OCI-LY1 (cell line): ENCODE measurements around the gene SLC6A9.

Experiments used
- CTCF ChIP-seq: fragments of 200-600 bp; sonication (generic), shearing (Covaris generic); IDR thresholded peaks from 2 replicates; pipeline ENCODE4 v1.5.1; 2017; ENCODE audit warnings: mild to moderate bottlenecking, antibody characterized with exemption, low read length, moderate library complexity, mixed read lengths
- EZH2 ChIP-seq: fragments of 200-600 bp; sonication (generic), shearing (Covaris generic); IDR thresholded peaks from 2 replicates; pipeline ENCODE4 v1.8.0; 2017; ENCODE audit warnings: borderline replicate concordance, mixed run types, mild to moderate bottlenecking, antibody characterized with exemption, low read length, moderate library complexity, mixed read lengths

GRCh38 chr1:44076066-44076465 lies 44.8 kb upstream of the SLC6A9 start:
- TF ChIP-seq CTCF (no peak), EZH2 (no peak)
